ENCODE data around the gene CLASP1.

CLASP1 gene

GRCh38 chr2:121520641-121520994, 128.6 kb downstream of the CLASP1 start:
- FAIRE-seq (no peak), DNase-seq (ENCODE audit: insufficient read length, low spot score) (no peak)
- no peak for TF ChIP-seq SPI1 (IDR thresholded peaks at IDR 0.05; ENCODE audit: low read depth, low read length)
- TF ChIP-seq POU2F2 (IDR thresholded peaks at IDR 0.05; ENCODE audit: low read depth, low read length): no peak
- TF ChIP-seq POLR2AphosphoS5 (IDR thresholded peaks at IDR 0.05; ENCODE audit: low read depth, low read length): no peak
- no peak for TF ChIP-seq TAF1 (IDR thresholded peaks at IDR 0.05; ENCODE audit: low read depth, low read length)
- no peak for TF ChIP-seq POLR2A (IDR thresholded peaks at IDR 0.05; ENCODE audit: low read depth, low read length)
- TF ChIP-seq PAX5 (IDR thresholded peaks at IDR 0.05; ENCODE audit: insufficient read depth, low read length, severe bottlenecking): no peak

- FAIRE-seq (no peak), DNase-seq (ENCODE audit: insufficient read length, low spot score) (no peak)
- TF ChIP-seq TAF1 (IDR thresholded peaks at IDR 0.05; ENCODE audit: low read depth, low read length) (no peak), POLR2AphosphoS5 (IDR thresholded peaks at IDR 0.05; ENCODE audit: low read depth, low read length) (no peak), POU2F2 (IDR thresholded peaks at IDR 0.05; ENCODE audit: low read depth, low read length) (no peak), PAX5 (IDR thresholded peaks at IDR 0.05; ENCODE audit: insufficient read depth, low read length, severe bottlenecking) (no peak), SPI1 (IDR thresholded peaks at IDR 0.05; ENCODE audit: low read depth, low read length) (no peak), POLR2A (IDR thresholded peaks at IDR 0.05; ENCODE audit: low read depth, low read length) (no peak)
These were observed 129.3 kb downstream of the CLASP1 start for GRCh38 chr2:121519732-121520640.

- FAIRE-seq: no peak
- no peak for DNase-seq (ENCODE audit: insufficient read length, low spot score)
- TF ChIP-seq SPI1 (IDR thresholded peaks at IDR 0.05; ENCODE audit: low read depth, low read length) (no peak), PAX5 (IDR thresholded peaks at IDR 0.05; ENCODE audit: insufficient read depth, low read length, severe bottlenecking) (no peak), POLR2A (IDR thresholded peaks at IDR 0.05; ENCODE audit: low read depth, low read length) (no peak), TAF1 (IDR thresholded peaks at IDR 0.05; ENCODE audit: low read depth, low read length) (no peak), POLR2AphosphoS5 (IDR thresholded peaks at IDR 0.05; ENCODE audit: low read depth, low read length) (no peak), POU2F2 (IDR thresholded peaks at IDR 0.05; ENCODE audit: low read depth, low read length) (no peak)
These were observed 130.1 kb downstream of the CLASP1 start for GRCh38 chr2:121519153-121519552.

- TF ChIP-seq SPI1 (IDR thresholded peaks at IDR 0.05; ENCODE audit: low read depth, low read length) (no peak), TAF1 (IDR thresholded peaks at IDR 0.05; ENCODE audit: low read depth, low read length) (no peak), POLR2A (IDR thresholded peaks at IDR 0.05; ENCODE audit: low read depth, low read length) (no peak), POU2F2 (IDR thresholded peaks at IDR 0.05; ENCODE audit: low read depth, low read length) (no peak), POLR2AphosphoS5 (IDR thresholded peaks at IDR 0.05; ENCODE audit: low read depth, low read length) (no peak), PAX5 (IDR thresholded peaks at IDR 0.05; ENCODE audit: insufficient read depth, low read length, severe bottlenecking) (no peak)
- no peak for DNase-seq (ENCODE audit: insufficient read length, low spot score)
- no peak for FAIRE-seq
These were observed 135.5 kb downstream of the CLASP1 start for GRCh38 chr2:121513597-121514333.

GRCh38 chr2:121510857-121511256, 138.4 kb downstream of the CLASP1 start:
- FAIRE-seq (no peak), DNase-seq (ENCODE audit: insufficient read length, low spot score) (no peak)
- TF ChIP-seq PAX5 (IDR thresholded peaks at IDR 0.05; ENCODE audit: insufficient read depth, low read length, severe bottlenecking) (no peak), POLR2A (IDR thresholded peaks at IDR 0.05; ENCODE audit: low read depth, low read length) (no peak), POU2F2 (IDR thresholded peaks at IDR 0.05; ENCODE audit: low read depth, low read length) (no peak), SPI1 (IDR thresholded peaks at IDR 0.05; ENCODE audit: low read depth, low read length) (no peak), TAF1 (IDR thresholded peaks at IDR 0.05; ENCODE audit: low read depth, low read length) (no peak), POLR2AphosphoS5 (IDR thresholded peaks at IDR 0.05; ENCODE audit: low read depth, low read length) (no peak)

- DNase-seq (ENCODE audit: insufficient read length, low spot score) (no peak), FAIRE-seq (no peak)
- TF ChIP-seq POLR2A (IDR thresholded peaks at IDR 0.05; ENCODE audit: low read depth, low read length) (no peak), POU2F2 (IDR thresholded peaks at IDR 0.05; ENCODE audit: low read depth, low read length) (no peak), TAF1 (IDR thresholded peaks at IDR 0.05; ENCODE audit: low read depth, low read length) (no peak), SPI1 (IDR thresholded peaks at IDR 0.05; ENCODE audit: low read depth, low read length) (no peak), PAX5 (IDR thresholded peaks at IDR 0.05; ENCODE audit: insufficient read depth, low read length, severe bottlenecking) (no peak), POLR2AphosphoS5 (IDR thresholded peaks at IDR 0.05; ENCODE audit: low read depth, low read length) (no peak)
These were observed 142.6 kb downstream of the CLASP1 start for GRCh38 chr2:121506621-121507020.

GRCh38 chr2:121505986-121506586, 143.2 kb downstream of the CLASP1 start:
- DNase-seq (ENCODE audit: insufficient read length, low spot score): no peak
- peak; percentile 16 for FAIRE-seq
- no peak for TF ChIP-seq TAF1 (IDR thresholded peaks at IDR 0.05; ENCODE audit: low read depth, low read length)
- no peak for TF ChIP-seq PAX5 (IDR thresholded peaks at IDR 0.05; ENCODE audit: insufficient read depth, low read length, severe bottlenecking)
- no peak for TF ChIP-seq POLR2AphosphoS5 (IDR thresholded peaks at IDR 0.05; ENCODE audit: low read depth, low read length)
- no peak for TF ChIP-seq SPI1 (IDR thresholded peaks at IDR 0.05; ENCODE audit: low read depth, low read length)

GRCh38 chr2:121505005-121505404, 144.3 kb downstream of the CLASP1 start:
- DNase-seq (ENCODE audit: insufficient read length, low spot score) (no peak), FAIRE-seq (peak; percentile 33)
- TF ChIP-seq POLR2A (IDR thresholded peaks at IDR 0.05; ENCODE audit: low read depth, low read length) (no peak), PAX5 (IDR thresholded peaks at IDR 0.05; ENCODE audit: insufficient read depth, low read length, severe bottlenecking) (no peak), POU2F2 (IDR thresholded peaks at IDR 0.05; ENCODE audit: low read depth, low read length) (no peak), SPI1 (IDR thresholded peaks at IDR 0.05; ENCODE audit: low read depth, low read length) (no peak), TAF1 (IDR thresholded peaks at IDR 0.05; ENCODE audit: low read depth, low read length) (no peak), POLR2AphosphoS5 (IDR thresholded peaks at IDR 0.05; ENCODE audit: low read depth, low read length) (no peak)

- FAIRE-seq: no peak
- TF ChIP-seq PAX5 (IDR thresholded peaks at IDR 0.05; ENCODE audit: insufficient read depth, low read length, severe bottlenecking) (no peak), TAF1 (IDR thresholded peaks at IDR 0.05; ENCODE audit: low read depth, low read length) (no peak), POLR2A (IDR thresholded peaks at IDR 0.05; ENCODE audit: low read depth, low read length) (no peak), POLR2AphosphoS5 (IDR thresholded peaks at IDR 0.05; ENCODE audit: low read depth, low read length) (no peak), POU2F2 (IDR thresholded peaks at IDR 0.05; ENCODE audit: low read depth, low read length) (no peak), SPI1 (IDR thresholded peaks at IDR 0.05; ENCODE audit: low read depth, low read length) (no peak)
- no peak for DNase-seq (ENCODE audit: insufficient read length, low spot score)
These were observed 144.9 kb downstream of the CLASP1 start for GRCh38 chr2:121504316-121504715.

Measured in GM12891 (cell line).